Panc1 (cell line): Measurements from ENCODE around the gene ADGRL3. TPM values are rescaled to one million over a fixed set of nuclear protein-coding genes. Genes with fewer than 3 reads are reported as not detected.

Experiments
- ATAC-seq: fragments of 200-7000 bp; cut with Tn5 transposase; 2 replicates; pipeline ENCODE4 v1.9.1; 2020; ENCODE audit warnings: mild to moderate bottlenecking, moderate library complexity
- Bru-seq: library from RNA; stranded (reverse); fragments of 400-500 nt; gene quantifications from one replicate; lab custom pipeline; 2021; lab: Mats Ljungman, UMichigan
- BruChase-seq, 2 experiments: library from RNA; stranded (reverse); fragments of 400-500 nt; gene quantifications; one replicate each; lab custom pipeline; 2021; lab: Mats Ljungman, UMichigan
- BruUV-seq: library from RNA; stranded (reverse); fragments of 400-500 nt; replicated peaks from 2 replicates; lab custom pipeline; 2021; lab: Mats Ljungman, UMichigan
- CTCF ChIA-PET: fragments of 300-600 bp; sonication (Branson Sonifier 250); formaldehyde crosslinking; loops from one replicate; lab custom pipeline; 2022; ENCODE audit warnings: antibody characterized with exemption; lab: Charles Lee
- POLR2A ChIA-PET: fragments of 300-600 bp; sonication (Branson Sonifier 250); formaldehyde crosslinking; loops from one replicate; lab custom pipeline; 2022; ENCODE audit warnings: antibody characterized with exemption; lab: Charles Lee
- DNase-seq: peaks from one replicate; pipeline ENCODE4 v3.0.0-alpha.2; 2010; ENCODE audit warnings: low read depth, low spot score
- H3K27ac ChIP-seq: 2 replicates; pipeline ENCODE4 v1.5.1; 2011; ENCODE audit warnings: mild to moderate bottlenecking, low read length, inconsistent platforms
- H3K27me3 ChIP-seq: fragments of 200-500 bp; sonication (Bioruptor generic); 2 replicates; pipeline ENCODE4 v1.6.0; 2014; ENCODE audit warnings: low read length, inconsistent platforms; ENCODE audit not compliant: control insufficient read depth, insufficient read depth
- H3K36me3 ChIP-seq: fragments of 200-500 bp; sonication (Bioruptor generic); 2 replicates; pipeline ENCODE4 v1.5.1; 2014; ENCODE audit warnings: inconsistent platforms, mild to moderate bottlenecking, low read length, moderate library complexity; ENCODE audit not compliant: control insufficient read depth, insufficient read depth
- H3K4me1 ChIP-seq: 2 replicates; pipeline ENCODE4 v1.5.1; 2011; ENCODE audit warnings: inconsistent platforms, mild to moderate bottlenecking, low read length, moderate library complexity; ENCODE audit not compliant: control insufficient read depth, insufficient read depth
- H3K4me3 ChIP-seq, 2 experiments: 2 replicates each; pipeline ENCODE4 v1.5.1; 2011 to 2012; ENCODE audit warnings: low read depth in 2 of 2, low read length in 2 of 2, mild to moderate bottlenecking in 2 of 2, inconsistent platforms in 1 of 2, moderate library complexity in 1 of 2
- H3K9me3 ChIP-seq: fragments of 200-500 bp; sonication (Bioruptor generic); 2 replicates; pipeline ENCODE4 v1.5.1; 2014; ENCODE audit warnings: low read depth, mild to moderate bottlenecking, inconsistent platforms, low read length, moderate library complexity; ENCODE audit not compliant: control insufficient read depth, insufficient read depth
- CTCF ChIP-seq: fragments of 450-650 bp; IDR thresholded peaks from 2 replicates; pipeline ENCODE4 v1.5.1; 2017; ENCODE audit warnings: mild to moderate bottlenecking
- POLR2AphosphoS5 ChIP-seq: IDR thresholded peaks from 2 replicates; pipeline ENCODE4 v1.6.1; 2012; ENCODE audit warnings: mild to moderate bottlenecking, low read depth, low read length, moderate library complexity
- REST ChIP-seq, 2 experiments: IDR thresholded peaks; 2 replicates each; pipeline ENCODE4 v1.6.1; 2011 to 2012; ENCODE audit warnings: low read depth in 2 of 2, control low read depth in 1 of 2, low read length in 1 of 2, mild to moderate bottlenecking in 1 of 2, moderate library complexity in 1 of 2; ENCODE audit not compliant: insufficient read depth in 1 of 2
- SIN3A ChIP-seq: IDR thresholded peaks from 2 replicates; pipeline ENCODE4 v1.6.1; 2012; ENCODE audit warnings: low read depth, mild to moderate bottlenecking, low read length, moderate library complexity, borderline replicate concordance; ENCODE audit not compliant: insufficient read depth
- TCF7L2 ChIP-seq: IDR thresholded peaks from 2 replicates; pipeline ENCODE4 v1.6.1; 2011; ENCODE audit warnings: mild to moderate bottlenecking, low read depth, low read length, inconsistent platforms
- in situ Hi-C: cut with HindIII; loops from 2 replicates; pipeline ENCODE4 v1.10.0; 2016; ENCODE audit warnings: low sequenced_read_pairs, low pct_unique_long_range_greater_than_20kb
- intact Hi-C: fragments of 100-400 bp; cut with micrococcal nuclease; formaldehyde crosslinking; loops from one replicate; pipeline ENCODE4 v1.10.0; 2022; ENCODE audit not compliant: unreplicated experiment
- long read RNA-seq: library from polyadenylated mRNA; unstranded; transcript quantifications from one replicate; pipeline ENCODE4 v2.0.0, GENCODE V29; 2021; ENCODE audit not compliant: unreplicated experiment
- polyA plus RNA-seq: library from polyadenylated mRNA; unstranded; fragments of >200 nt; gene quantifications from one replicate; pipeline ENCODE4 v1.2.1, GENCODE V29; 2012; ENCODE audit warnings: missing spikeins; ENCODE audit not compliant: insufficient read length
- total RNA-seq: library from RNA; stranded (reverse); gene quantifications from one replicate; pipeline ENCODE4 v1.2.1, GENCODE V29; 2021; ENCODE audit not compliant: unreplicated experiment

Gene ADGRL3
- total RNA-seq, result 0.23 TPM
- 0.08 TPM for polyA plus RNA-seq
- percentile 18 among the genes with signal in this experiment for Bru-seq, nascent RNA
- percentile 15 among the genes with signal in this experiment for BruChase-seq, experiment 1, labeled RNA remaining after a 2-hour chase
- BruChase-seq, experiment 2, labeled RNA remaining after a 6-hour chase, result percentile 12 among the genes with signal in this experiment
- long read RNA-seq, result 0 reads

GRCh38 chr4:61200187-61200915, at the start of gene ADGRL3:
ADGRL3 (plus strand) TSS chr4:61200326.
- BruUV-seq, result no TSS peak
- DNase-seq, result no peak
- Histone ChIP-seq H3K4me1 (no peaks in the 10 kb centered on the region), H3K36me3 (no peaks in the 10 kb centered on the region), H3K27ac (no peak within 1 kb of the TSS), H3K27me3 (peaks cover 10% of the 10 kb centered on the region), H3K4me3 (peak within 1 kb of the TSS; percentile 34 to 46), H3K9me3 (no peaks in the 10 kb centered on the region)
- intact Hi-C loops (no loop called here), in situ Hi-C loops (no loop called here)
- ChIA-PET CTCF (no interaction called here), POLR2A (no interaction called here)
- TF ChIP-seq REST (IDR thresholded peaks at IDR 0.05; ENCODE audit: insufficient read depth in 1 of 2, low read depth in 2 of 2, low read length in 1 of 2) (no peak), POLR2AphosphoS5 (no peak), TCF7L2 (no peak), CTCF (no peak), SIN3A (no peak)
- peak; percentile 65; the same call in 1 of the 2 replicates for ATAC-seq

- TF ChIP-seq POLR2AphosphoS5 (no peak), REST (IDR thresholded peaks at IDR 0.05; ENCODE audit: insufficient read depth in 1 of 2, low read depth in 2 of 2, low read length in 1 of 2) (no peak), CTCF (no peak)
- Histone ChIP-seq H3K9me3 (no peaks in the 10 kb centered on the region), H3K4me3 (no peak overlapping the region), H3K27me3 (no peaks in the 10 kb centered on the region), H3K4me1 (no peaks in the 10 kb centered on the region), H3K27ac (no peak overlapping the region), H3K36me3 (no peaks in the 10 kb centered on the region)
- ChIA-PET CTCF (no interaction called here), POLR2A (no interaction called here)
- no peak for DNase-seq
- BruUV-seq, result no TSS peak
- in situ Hi-C loops, result no loop called here
- intact Hi-C loops, result no loop called here
- ATAC-seq, result no peak
These were observed 47.7 kb upstream of the ADGRL3 start for GRCh38 chr4:61152433-61152832.
